Natural killer cell (primary cell): Measurements from ENCODE around the gene FAM193A. TPM values are rescaled to one million over a fixed set of nuclear protein-coding genes. Genes with fewer than 3 reads are reported as not detected.

Source experiments
- ATAC-seq, 3 donors: fragments of 150-1000 bp in 2 of 3; fragments of 200-7000 bp in 1 of 3; cut with Tn5 transposase; 1 replicate in 1 of 3; 2 replicates in 2 of 3; pipeline ENCODE4 v1.10.0; 2021; ENCODE audit warnings: mild to moderate bottlenecking in 2 of 3, moderate library complexity in 2 of 3
- DNase-seq, 2 donors: peaks; one replicate each; pipeline versions ENCODE4 v3.0.0 to v3.0.0-alpha.2; 2013 to 2021; ENCODE audit warnings: mixed read lengths in 1 of 2
- H3K27ac ChIP-seq: one replicate; pipeline ENCODE4 v1.5.1; 2013; ENCODE audit warnings: mild to moderate bottlenecking, low read length
- H3K27me3 ChIP-seq: one replicate; pipeline ENCODE4 v1.6.1; 2013; ENCODE audit warnings: low read length; ENCODE audit not compliant: control insufficient read depth, insufficient read depth
- H3K36me3 ChIP-seq: one replicate; pipeline ENCODE4 v1.6.1; 2013; ENCODE audit warnings: low read length; ENCODE audit not compliant: control insufficient read depth, insufficient read depth
- H3K4me1 ChIP-seq: one replicate; pipeline ENCODE4 v1.6.1; 2013; ENCODE audit warnings: low read length; ENCODE audit not compliant: control insufficient read depth, insufficient read depth
- H3K4me3 ChIP-seq: one replicate; pipeline ENCODE4 v1.5.1; 2013; ENCODE audit warnings: low read length
- H3K9me3 ChIP-seq: one replicate; pipeline ENCODE4 v1.6.1; 2013; ENCODE audit warnings: low read length; ENCODE audit not compliant: control insufficient read depth, insufficient read depth
- H3K27ac Mint-ChIP-seq, 2 donors: one replicate each; pipeline ENCODE4 v1.8.0; 2022; ENCODE audit warnings: mild to moderate bottlenecking in 2 of 2, mixed read lengths in 2 of 2, moderate library complexity in 1 of 2
- H3K27me3 Mint-ChIP-seq, 2 donors: one replicate each; pipeline ENCODE4 v1.8.0; 2022; ENCODE audit warnings: low read depth in 2 of 2, mixed read lengths in 2 of 2
- H3K36me3 Mint-ChIP-seq: one replicate; pipeline ENCODE4 v1.8.0; 2022; ENCODE audit warnings: mixed read lengths
- H3K4me1 Mint-ChIP-seq, 2 donors: one replicate each; pipeline ENCODE4 v1.8.0; 2022; ENCODE audit warnings: mixed read lengths in 2 of 2
- H3K4me3 Mint-ChIP-seq: one replicate; pipeline ENCODE4 v1.8.0; 2022; ENCODE audit warnings: mild to moderate bottlenecking, moderate library complexity, mixed read lengths
- H3K9me3 Mint-ChIP-seq, 2 donors: one replicate each; pipeline ENCODE4 v1.8.0; 2022; ENCODE audit warnings: mixed read lengths in 2 of 2
- WGBS: methylation state at CpG from one replicate; pipeline ENCODE4 v1.1.7; 2013; ENCODE audit warnings: missing lambda C conversion rate; ENCODE audit not compliant: insufficient coverage; 5-methylcytosine and 5-hydroxymethylcytosine counted together
- intact Hi-C: fragments of 100-400 bp; cut with micrococcal nuclease; formaldehyde crosslinking; loops from one replicate; pipeline ENCODE4 v1.14.2; 2022
- total RNA-seq, 4 donors: library from RNA; stranded (reverse); fragments of 120-200 nt in 1 of 4; gene quantifications; one replicate each; pipeline versions ENCODE4 v1.2.3 to v1.2.4, GENCODE V29; 2013 to 2022
- TF ChIP-seq, protein P1 (sequence below): fragments of 200-600 bp; IDR thresholded peaks from one replicate; pipeline ENCODE4 v1.8.0; 2022; ENCODE audit warnings: antibody characterized with exemption

Gene FAM193A
- total RNA-seq, 3 donors from 2014 or later (not counting 1 experiment from before 2014, with no cell fraction given) = 39.4 to 49.3 (median 48.1) TPM

- ATAC-seq (no peak), DNase-seq (no peak)
- Mint-ChIP-seq H3K4me1 (peaks cover 8 to 9% of the 10 kb centered on the region in 2 donors), H3K9me3 (no peaks in the 10 kb centered on the region), H3K27ac (peak overlapping the region in 1 of 2 donors; percentile 61), H3K27me3 (no peaks in the 10 kb centered on the region), H3K4me3 (peak overlapping the region; percentile 74), H3K36me3 (no peaks in the 10 kb centered on the region)
- TF ChIP-seq, protein P1, sequence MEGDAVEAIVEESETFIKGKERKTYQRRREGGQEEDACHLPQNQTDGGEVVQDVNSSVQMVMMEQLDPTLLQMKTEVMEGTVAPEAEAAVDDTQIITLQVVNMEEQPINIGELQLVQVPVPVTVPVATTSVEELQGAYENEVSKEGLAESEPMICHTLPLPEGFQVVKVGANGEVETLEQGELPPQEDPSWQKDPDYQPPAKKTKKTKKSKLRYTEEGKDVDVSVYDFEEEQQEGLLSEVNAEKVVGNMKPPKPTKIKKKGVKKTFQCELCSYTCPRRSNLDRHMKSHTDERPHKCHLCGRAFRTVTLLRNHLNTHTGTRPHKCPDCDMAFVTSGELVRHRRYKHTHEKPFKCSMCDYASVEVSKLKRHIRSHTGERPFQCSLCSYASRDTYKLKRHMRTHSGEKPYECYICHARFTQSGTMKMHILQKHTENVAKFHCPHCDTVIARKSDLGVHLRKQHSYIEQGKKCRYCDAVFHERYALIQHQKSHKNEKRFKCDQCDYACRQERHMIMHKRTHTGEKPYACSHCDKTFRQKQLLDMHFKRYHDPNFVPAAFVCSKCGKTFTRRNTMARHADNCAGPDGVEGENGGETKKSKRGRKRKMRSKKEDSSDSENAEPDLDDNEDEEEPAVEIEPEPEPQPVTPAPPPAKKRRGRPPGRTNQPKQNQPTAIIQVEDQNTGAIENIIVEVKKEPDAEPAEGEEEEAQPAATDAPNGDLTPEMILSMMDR = no peak
- whole genome bisulfite sequencing = 56% methylated on average over 23 of the region's 23 CpGs
- H3K4me1 ChIP-seq = peaks cover 15% of the 10 kb centered on the region
- no peaks in the 10 kb centered on the region for H3K36me3 ChIP-seq
- intact Hi-C loops = loop anchor here (5.0 to 10.0 kb wide), 4 partner anchors 49 to 274 kb away; partner anchors contain the start of genes GRK4 and NOP14
- H3K4me3 ChIP-seq = no peak overlapping the region
- H3K9me3 ChIP-seq = no peaks in the 10 kb centered on the region
- H3K27ac ChIP-seq = no peak overlapping the region
- no peaks in the 10 kb centered on the region for H3K27me3 ChIP-seq
Measured at GRCh38 chr4:2763511-2763967, 227.1 kb downstream of the FAM193A start.

GRCh38 chr4:2765832-2766526 is 229.5 kb downstream of the FAM193A start:
- TF ChIP-seq, protein P1 = no peak
- Histone ChIP-seq H3K27me3 (no peaks in the 10 kb centered on the region), H3K36me3 (no peaks in the 10 kb centered on the region), H3K27ac (no peak overlapping the region), H3K4me3 (no peak overlapping the region), H3K4me1 (peaks cover 15% of the 10 kb centered on the region), H3K9me3 (no peaks in the 10 kb centered on the region)
- DNase-seq (no peak), ATAC-seq (no peak)
- peaks cover 13 to 15% of the 10 kb centered on the region in 2 donors for H3K4me1 Mint-ChIP-seq
- no peak overlapping the region for H3K4me3 Mint-ChIP-seq
- intact Hi-C loops = loop anchor here (10.0 kb wide), 2 partner anchors 169 to 199 kb away; partner anchors contain the start of genes GRK4 and NOP14
- no peaks in the 10 kb centered on the region for H3K36me3 Mint-ChIP-seq
- 95% methylated on average over 12 of the region's 12 CpGs for WGBS
- no peak overlapping the region for H3K27ac Mint-ChIP-seq
- no peaks in the 10 kb centered on the region for H3K27me3 Mint-ChIP-seq
- H3K9me3 Mint-ChIP-seq = no peaks in the 10 kb centered on the region

DNA sequence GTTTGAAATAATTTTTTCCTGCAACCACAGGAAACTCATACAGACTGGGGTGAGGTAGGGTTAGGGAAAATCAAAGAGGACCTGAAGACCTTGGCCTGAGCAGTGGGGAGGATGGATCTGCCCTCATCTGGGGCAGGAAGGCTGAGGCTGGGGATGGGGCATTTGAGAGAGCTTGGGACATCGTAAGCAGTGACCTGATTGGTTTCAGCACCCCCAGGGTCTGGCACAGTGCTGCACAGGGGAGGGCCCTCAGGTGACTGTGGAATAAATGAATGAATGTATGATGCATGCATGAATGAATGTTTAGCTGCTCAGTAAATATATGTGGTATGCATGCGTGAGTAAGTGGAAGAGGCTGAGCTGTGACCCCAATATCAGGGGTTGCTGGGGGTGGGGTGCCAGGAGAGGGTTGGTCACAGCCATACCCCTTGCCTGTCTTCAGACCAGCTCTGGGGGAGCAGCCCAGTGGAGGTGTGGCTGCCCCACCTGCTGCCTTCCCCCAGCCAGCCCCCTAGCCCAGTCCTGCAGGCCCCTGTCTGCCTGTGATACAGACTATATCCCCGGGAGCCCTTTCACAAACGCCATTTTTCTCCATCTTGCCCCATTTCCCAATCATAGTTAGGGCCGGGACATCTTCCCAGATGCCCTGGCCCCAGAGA is 230.7 kb downstream of the FAM193A start:
- Histone ChIP-seq H3K4me1 (peaks cover 16% of the 10 kb centered on the region), H3K27ac (no peak overlapping the region), H3K36me3 (no peaks in the 10 kb centered on the region), H3K27me3 (no peaks in the 10 kb centered on the region), H3K9me3 (no peaks in the 10 kb centered on the region), H3K4me3 (no peak overlapping the region)
- WGBS = 91% methylated on average over 5 of the region's 5 CpGs
- intact Hi-C loops = loop anchor here (10.0 kb wide), 2 partner anchors 168 to 198 kb away; partner anchors contain the start of genes GRK4 and NOP14
- Mint-ChIP-seq H3K36me3 (no peaks in the 10 kb centered on the region), H3K27ac (no peak overlapping the region), H3K27me3 (no peaks in the 10 kb centered on the region), H3K9me3 (no peaks in the 10 kb centered on the region), H3K4me1 (peaks cover 10 to 19% of the 10 kb centered on the region in 2 donors), H3K4me3 (no peak overlapping the region)
- TF ChIP-seq, protein P1 = no peak
- ATAC-seq = no peak
- DNase-seq = no peak
